NCI-H345 treated with DMSO at 0.1 percent for 48 hours (cell line): ENCODE results near the gene ITGB8.
A peak's percentile ranks its signal among the peaks of the same experiment; 100 is the strongest.
"Not testable (repeated sequence)": the region's sequence is repeated elsewhere in the genome, so short reads cannot be mapped to it uniquely, and the experiment has no call there.

Source experiments
- DNase-seq: peaks from one replicate; lab custom pipeline; 2025; ENCODE audit not compliant: unreplicated experiment; lab: John Stamatoyannopoulos, UW

ITGB8 gene

GRCh38 chr7:20330239-20330927 lies at the start of gene ITGB8:
ITGB8 (plus strand) TSS chr7:20330900; CDS start chr7:20331807, 907 bp downstream.
- peak; percentile 71 for DNase-seq

- DNase-seq = no peak
Measured at GRCh38 chr7:20282959-20283358, 47.7 kb upstream of the ITGB8 start.

DNA sequence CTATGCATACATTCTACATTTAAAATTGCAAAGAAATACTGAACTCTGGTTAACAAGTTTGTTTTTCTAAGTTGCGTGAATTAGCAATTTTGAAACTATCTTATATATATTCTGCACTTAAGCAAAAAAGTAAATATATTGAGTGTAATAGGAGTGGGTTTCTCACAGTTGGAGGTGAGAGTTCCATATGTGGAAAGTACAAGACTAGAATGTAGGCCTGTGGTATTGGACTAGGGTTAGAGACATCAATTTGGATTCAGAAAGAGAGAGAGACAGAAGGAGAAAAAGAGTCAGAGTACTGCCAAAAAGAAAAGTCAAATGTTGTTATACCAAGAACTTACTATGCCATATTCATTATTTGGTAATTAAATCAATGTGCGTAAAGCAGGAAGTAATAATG lies 47.3 kb upstream of the ITGB8 start:
- DNase-seq = no peak

DNA sequence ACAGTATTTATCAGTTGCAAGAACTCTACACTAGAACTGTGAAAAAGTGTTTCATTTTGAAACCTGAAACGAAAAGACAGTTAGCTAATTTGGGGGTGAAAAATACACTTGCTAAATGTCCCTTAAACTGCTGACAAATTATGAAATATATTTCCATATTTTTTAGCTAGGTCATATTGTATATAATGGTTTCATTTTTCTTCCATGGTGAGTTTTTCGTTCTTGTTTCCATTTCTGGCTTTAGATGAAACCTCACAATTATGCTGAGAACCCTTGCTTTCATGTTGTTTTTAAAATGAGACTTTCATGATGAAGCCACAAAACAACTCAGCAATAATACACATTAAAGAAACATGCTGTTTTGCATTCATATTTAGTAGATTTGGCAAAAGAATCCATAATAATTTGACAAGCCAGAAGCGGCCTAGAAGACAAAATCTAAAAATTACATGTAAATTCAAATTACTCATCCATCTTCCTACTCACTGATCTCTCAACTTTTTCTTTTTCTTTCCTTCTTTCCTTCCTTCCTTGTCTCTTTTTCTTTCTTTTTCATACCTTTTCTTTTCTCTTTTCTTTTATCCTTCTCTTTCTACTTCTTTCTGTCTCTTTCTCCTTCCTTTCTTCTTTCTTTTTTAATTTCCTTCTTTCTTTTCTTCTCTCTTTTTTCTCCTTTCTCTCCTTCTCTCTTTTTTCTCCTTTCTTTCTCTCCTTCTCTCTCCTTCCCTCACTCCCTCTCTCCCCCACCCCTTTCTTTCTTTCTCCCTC lies 46.5 kb upstream of the ITGB8 start:
- no peak for DNase-seq

DNA sequence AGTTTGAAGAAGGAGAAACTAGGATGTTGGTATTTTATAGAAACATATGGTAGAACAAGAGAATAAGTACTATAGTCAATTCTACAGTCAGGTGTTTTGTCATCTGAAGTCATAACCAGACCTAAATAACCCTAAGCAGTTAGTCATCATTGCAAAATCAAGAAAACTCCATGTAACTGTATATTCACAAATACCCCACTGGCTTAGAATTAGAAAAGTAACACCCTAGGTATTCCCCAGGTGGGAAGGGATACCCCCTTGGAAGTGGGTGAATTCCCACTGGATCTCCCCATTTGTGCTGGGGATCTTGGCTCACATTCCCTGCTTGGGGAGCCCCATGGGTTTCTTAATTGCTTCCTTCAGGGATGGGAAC lies 45.9 kb upstream of the ITGB8 start:
- DNase-seq = no peak

- DNase-seq = no peak
Measured at GRCh38 chr7:20287317-20287716, 43.4 kb upstream of the ITGB8 start.

GRCh38 chr7:20288036-20288435 lies 42.7 kb upstream of the ITGB8 start:
- DNase-seq = no peak

DNA sequence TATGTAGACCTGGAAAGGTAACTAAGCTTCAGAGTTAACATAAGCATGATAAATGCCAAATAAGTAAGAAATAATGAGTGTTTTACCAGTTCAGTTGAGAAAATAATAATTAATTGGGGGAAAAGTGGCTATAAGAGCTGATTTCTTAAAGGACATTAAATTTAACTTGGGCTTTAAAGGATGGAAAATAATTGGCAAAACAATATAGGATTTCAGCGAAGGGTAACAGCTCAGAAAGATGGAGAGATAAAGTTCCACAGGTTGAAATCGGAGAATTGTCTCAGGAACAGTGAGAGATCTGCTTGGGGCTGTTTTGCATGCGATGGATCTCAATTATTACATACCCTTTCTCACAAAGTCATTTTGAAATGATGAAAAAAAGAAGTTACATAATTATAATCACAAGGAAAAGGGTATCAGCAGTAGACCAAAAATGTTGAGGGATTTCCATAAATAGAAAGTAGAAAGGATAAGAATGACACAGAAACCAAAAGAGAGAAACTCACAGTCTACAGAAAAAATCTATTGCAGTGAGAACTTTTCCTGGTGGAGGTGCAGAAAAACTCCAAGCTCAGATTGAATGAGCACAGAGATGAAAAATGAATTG lies 40.1 kb upstream of the ITGB8 start:
- no peak for DNase-seq

GRCh38 chr7:20293336-20293735 lies 37.4 kb upstream of the ITGB8 start:
- DNase-seq = no peak

GRCh38 chr7:20296444-20296843 lies 34.3 kb upstream of the ITGB8 start:
- no peak for DNase-seq

GRCh38 chr7:20296901-20297300 lies 33.8 kb upstream of the ITGB8 start:
- DNase-seq = no peak

DNA sequence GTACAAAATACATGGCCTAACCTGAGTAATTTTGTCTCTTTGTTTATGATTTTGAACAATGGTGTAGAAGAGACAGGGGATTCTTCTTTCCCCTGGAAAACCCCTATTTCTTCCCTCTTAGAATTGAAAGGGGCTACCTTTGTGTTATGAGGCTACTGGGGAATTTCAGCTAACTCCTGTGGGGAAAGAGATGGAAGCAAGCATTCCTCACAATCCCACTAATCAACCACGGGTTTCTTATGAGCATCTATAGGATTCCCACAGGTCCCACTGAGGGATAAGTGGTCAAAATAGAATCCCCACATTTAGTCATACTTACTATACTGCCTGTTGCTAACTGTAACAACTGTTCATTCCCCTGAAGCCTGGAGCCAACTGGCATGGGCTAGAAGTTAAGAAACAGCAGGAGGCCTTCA lies 32.2 kb upstream of the ITGB8 start:
- no peak for DNase-seq

DNA sequence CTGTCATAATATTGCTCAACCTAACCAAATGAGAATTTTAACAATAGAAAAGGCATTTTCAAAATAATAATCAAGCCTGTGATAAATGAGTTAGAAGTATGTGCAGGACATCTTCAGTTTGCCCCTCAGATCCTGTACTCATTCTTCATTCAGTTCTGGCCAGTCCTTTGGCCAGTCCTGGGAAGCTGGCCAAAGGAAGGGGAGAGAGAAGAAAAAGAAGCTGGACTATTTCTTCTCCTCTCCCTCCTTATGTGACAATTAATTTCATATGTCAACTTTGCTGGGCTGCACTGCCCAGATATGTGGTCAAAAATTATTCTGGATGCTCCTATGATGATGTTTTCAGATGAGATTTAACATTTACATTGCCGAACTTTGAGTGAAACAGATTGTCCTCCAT lies 31.6 kb upstream of the ITGB8 start:
- no peak for DNase-seq

GRCh38 chr7:20299647-20300312 lies 30.9 kb upstream of the ITGB8 start:
- no peak for DNase-seq

DNA sequence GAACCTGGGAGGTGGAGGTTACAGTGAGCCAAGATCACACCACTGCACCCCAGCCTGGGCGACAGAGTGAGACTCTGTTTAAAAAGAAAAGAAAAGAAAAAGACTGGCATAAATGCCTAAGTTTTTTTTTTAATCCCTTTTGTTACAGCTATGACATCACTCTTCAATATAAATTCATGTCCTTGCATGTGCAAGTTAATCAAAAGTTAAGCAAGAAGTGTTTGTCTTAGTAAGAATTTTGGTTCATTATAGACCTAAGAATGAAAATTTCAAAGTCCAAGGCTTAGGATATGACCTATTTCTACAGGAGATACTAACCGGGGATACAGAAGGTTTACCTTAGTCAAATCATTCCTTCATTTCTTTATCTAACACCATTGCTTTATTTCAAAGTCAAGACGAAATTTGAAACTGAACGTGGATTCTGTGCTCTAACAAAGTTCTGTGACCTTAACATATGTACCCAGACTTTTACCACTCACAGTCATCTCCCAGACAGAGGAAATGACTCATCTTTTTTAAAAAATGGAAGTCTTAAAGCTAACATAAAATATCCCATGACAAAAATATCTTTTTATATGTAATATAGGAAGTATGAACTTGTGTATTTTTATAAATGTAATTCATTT lies 29.3 kb upstream of the ITGB8 start:
- no peak for DNase-seq

DNA sequence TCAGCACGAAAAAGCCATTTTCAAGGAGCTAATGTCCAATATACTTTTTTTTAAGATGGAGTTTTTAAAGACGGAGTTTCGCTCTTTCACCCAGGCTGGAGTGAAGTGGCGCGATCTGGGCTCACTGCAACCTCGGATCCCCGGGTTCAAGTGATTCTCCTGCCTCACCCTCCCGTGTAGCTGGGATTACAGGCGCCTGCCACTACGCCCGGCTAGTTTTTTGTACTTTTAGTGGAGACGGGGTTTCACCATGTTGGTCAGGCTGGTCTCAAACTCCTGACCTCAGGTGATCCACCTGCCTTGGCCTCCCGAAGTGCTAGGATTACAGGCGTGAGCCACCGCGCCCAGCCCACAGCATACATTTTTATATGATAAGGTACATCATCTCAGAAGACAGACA lies 28.4 kb upstream of the ITGB8 start:
- DNase-seq = not testable (repeated sequence)

GRCh38 chr7:20302891-20303290 lies 27.8 kb upstream of the ITGB8 start:
- DNase-seq = no peak

DNA sequence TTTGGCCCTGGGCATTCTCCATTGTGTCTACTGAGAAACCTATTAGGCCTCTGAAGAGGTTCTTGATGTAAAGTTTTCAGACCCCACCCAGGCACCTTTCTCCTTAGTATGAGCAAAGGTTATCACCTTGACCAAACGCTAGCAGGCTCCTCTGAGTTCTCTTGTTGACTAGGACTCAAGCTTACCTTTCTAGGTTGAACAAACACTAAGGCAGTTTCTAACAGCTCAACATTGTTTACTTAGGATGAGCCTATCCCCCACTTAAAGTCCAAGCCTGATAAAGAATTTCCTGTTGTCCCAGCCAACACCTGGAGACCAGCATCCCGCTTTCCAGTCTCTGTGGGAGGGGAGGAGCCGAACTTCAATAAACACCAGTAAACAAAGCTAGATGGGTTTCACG lies 26.3 kb upstream of the ITGB8 start:
- peak; percentile 82 for DNase-seq

GRCh38 chr7:20305726-20306125 lies 25.0 kb upstream of the ITGB8 start:
- DNase-seq = no peak

DNA sequence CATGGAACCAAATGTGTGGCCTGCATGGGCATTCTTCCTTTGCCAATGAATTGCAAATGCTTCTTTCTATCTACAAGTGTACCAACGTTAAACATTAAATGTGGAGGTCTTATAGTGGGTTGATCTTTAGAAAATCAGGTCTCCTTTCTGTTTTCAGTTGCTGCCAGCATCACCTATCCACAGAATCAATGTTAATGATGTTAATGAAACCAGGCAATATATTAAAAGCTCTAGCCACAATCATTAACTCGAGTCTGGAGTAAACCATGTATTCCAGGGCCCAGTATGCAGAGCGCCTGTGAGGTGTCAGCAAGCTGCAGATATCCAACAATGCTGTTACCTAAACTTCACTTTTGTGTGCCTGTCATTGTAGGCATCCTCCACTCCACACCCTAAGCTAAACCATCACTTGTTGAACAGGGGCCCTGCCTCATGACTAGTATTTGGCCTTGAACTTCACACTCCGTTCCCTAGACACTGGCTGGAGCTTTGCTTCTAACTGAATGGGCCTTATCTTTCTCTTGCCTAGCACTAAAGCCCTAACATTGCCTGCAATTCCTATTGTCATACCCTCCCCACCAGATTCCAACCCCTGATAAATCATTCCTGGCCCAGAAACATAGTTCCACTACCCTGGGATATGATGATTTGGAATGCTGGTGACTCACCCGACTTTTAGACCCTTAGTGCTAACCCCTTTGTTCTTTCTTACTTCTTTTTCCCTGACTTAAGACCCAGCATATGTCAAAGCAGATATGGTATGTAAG lies 24.3 kb upstream of the ITGB8 start:
- no peak for DNase-seq

DNA sequence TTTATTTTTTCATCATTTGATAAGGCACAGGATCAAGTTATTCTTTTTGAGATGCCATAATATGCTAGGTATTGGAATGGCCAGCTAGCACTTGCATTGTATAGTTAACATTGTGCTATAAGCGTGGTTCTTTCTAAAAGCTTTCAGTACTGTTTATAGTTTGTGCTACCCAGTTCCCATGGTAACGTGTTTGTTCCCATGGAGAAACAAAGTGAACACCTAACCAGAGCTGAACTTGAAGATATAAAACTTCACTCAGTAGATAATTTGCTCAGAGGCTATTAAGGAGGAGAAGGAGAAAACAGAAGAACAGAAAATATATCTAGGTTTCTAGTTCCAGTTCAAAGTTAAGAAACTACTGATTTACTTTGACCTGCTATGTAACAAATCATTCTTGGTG lies 23.6 kb upstream of the ITGB8 start:
- no peak for DNase-seq
